ENCODE measurements around the gene CRYZ.

GRCh38 chr1:74699331-74699730 is 33.5 kb downstream of the CRYZ start:
- TF ChIP-seq CTCF (optimal IDR thresholded peaks at IDR 0.05 in 1 of 3, IDR thresholded peaks at IDR 0.05 in 1 of 3, conservative IDR thresholded peaks at IDR 0.05 in 1 of 3; ENCODE audit: extremely low read depth in 1 of 3, insufficient read depth in 2 of 3, low read length in 3 of 3), result no peak
- no peak for TF ChIP-seq EZH2 (IDR thresholded peaks at IDR 0.05; ENCODE audit: low read length)

Data from keratinocyte (primary cell).